Measurements from ENCODE around the gene CDKN1A.
A peak's percentile ranks its signal among the peaks of the same experiment; 100 is the strongest.
"Not testable (repeated sequence)": the region's sequence is repeated elsewhere in the genome, so short reads cannot be mapped to it uniquely, and the experiment has no call there.

The CDKN1A gene

DNA sequence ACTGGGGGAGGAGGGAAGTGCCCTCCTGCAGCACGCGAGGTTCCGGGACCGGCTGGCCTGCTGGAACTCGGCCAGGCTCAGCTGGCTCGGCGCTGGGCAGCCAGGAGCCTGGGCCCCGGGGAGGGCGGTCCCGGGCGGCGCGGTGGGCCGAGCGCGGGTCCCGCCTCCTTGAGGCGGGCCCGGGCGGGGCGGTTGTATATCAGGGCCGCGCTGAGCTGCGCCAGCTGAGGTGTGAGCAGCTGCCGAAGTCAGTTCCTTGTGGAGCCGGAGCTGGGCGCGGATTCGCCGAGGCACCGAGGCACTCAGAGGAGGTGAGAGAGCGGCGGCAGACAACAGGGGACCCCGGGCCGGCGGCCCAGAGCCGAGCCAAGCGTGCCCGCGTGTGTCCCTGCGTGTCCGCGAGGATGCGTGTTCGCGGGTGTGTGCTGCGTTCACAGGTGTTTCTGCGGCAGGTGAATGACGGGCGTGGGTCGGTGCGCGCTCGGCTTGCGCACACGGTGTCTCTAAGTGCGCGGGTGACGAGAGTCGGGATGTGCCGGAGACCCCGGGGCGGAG, at the start of gene CDKN1A:
CDKN1A (plus strand) TSS at position 227 of the 555 bp plus-strand sequence. CDS start 5,388 bp downstream, outside the sequence.
- DNase-seq = peak; percentile 79

DNA sequence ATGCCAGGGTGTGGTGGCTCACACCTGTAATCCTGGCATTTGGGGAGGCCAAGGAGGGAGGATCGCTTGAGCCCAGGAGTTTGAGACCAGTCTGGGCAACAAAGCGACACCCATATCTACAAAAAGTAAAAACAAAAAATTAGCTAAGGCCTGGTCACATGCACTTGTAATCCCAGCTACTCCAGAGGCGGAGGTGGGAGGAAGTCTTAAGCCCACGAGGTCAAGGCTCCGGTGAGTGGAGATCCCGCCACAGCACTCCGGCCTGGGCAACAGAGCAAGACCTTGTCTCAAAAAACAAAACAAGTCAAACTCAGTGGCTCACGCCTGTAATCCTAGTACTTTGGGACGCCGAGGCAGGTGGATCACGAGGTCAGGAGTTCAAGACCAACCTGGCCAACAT, 48.7 kb upstream of the CDKN1A start:
- DNase-seq = no peak

DNA sequence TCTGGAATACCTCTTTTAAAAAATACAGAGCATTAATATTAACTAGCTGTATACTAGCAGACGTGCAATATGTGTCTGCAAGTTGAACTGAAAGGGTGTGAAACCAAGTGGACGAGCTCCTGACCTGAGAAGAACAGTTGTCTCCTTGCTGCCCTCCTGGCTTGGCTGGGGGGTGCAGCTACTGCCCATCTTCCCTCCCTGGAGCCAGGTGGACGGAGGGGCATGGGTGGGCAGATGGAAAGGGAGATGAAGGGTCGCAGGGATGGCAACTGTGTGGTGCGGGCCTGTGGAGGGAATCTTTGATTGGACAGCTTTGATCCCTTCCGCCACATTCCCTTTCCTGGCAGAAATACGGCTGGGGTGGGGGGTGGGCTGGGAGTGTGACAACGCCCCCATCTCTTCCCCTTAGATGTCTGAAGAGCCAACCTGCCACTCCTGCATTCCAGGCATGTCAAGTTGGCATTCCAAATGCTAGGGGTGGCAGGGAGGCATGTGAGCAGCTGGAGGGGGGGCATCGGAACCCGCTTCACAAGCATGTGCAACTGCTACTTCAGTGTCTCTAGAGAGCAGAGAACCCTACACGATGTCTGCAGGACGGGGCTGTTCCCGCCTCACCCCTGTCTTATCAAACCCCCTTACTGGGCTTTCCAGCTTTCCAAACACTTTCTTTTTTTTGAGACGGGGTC, 47.0 kb upstream of the CDKN1A start:
- DNase-seq = no peak

DNA sequence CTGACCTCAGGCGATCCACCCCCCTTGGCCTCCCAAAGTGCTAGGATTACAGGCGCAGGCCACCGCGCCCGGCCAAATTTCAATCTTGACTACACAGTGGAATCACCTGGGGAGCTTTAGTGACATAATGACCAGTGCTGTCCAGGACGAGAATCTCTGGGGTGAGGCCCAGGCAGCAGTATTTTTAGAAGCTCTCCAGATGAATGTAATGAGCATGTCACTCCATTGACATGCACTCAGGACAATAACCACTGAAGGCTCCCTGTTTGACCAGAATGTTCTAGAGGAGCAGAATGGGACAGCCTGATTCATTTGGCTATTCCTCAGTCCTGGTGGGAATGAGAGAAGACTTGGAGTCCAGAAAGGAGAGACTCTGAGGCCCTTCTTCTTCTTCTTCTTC, 45.1 kb upstream of the CDKN1A start:
- no peak for DNase-seq

DNA sequence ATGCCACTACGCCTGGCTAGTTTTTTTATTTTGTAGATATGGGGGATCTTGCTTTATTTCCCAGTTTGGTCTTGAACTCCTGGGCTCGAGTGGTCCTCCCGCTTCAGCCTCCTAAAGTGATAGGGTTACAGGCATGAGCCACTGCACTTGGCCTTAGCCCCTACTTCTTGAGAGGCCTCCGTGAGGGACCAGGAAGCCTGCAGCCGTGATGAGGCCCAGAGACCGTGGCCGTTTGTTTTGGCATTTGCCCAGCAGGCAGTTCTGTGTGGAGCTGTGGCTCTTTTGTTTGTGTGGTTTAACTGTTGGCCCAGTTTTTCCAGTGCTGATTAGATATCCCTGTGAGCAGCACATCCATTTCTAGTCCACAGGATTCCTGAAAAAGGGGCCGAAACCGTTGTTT, 44.6 kb upstream of the CDKN1A start:
- DNase-seq = no peak

DNA sequence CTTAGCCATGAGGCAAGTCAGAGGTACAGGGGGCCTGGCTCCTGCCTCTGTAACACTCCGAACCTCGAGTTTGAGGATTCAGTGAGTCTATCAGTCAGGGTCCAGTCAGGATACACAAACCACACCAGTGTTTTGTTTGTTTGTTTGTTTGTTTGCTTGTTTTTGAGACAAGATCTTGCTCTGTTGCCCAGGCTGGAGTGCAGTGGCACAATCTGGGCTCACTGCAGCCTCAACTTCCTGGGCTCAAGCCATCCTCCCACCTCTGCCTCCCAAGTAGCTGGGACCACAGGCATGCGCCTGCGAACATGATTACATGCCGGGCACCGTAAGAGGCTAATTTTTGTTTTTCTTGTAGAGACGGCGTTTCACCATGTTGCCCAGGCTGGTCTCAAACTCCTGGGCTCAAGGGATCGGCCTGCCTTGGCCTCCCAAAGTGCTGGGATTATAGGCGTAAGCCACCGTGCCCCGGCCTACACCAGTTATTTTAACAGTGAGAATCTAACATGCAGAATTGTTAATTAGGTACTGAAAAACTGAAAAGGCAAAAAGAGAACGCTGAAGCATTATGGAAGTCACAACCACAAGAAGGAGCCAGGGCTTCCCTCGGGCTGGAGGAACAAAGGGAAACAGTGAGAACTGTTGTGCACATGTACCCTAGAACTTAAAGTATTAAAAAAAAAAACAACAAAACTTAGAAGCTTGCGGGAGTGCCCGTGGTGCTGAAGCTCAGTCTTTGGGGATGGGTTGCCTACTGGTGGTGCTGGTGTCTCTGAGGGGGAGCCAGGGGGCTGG, 44.0 kb upstream of the CDKN1A start:
- no peak for DNase-seq

DNA sequence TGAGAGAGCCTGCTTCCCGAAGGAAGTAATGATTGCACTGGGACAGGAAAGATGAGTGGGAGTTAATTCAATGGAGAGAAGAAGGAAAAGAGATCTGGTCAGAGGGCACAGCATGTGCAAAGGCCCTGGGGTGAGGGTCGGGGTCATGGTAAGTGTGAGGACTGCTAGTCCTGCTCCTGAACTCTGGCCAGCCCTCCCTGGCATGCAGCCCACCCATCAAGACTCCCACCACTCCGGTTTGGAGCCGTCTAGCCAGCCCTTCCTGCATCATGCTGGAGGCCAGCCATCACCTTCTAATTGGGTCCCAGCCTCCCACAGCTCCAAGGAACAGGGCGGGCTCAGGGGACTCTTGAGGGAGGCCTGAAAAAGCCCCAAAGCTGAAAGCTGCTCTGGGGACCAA, 42.2 kb upstream of the CDKN1A start:
- DNase-seq = no peak

DNA sequence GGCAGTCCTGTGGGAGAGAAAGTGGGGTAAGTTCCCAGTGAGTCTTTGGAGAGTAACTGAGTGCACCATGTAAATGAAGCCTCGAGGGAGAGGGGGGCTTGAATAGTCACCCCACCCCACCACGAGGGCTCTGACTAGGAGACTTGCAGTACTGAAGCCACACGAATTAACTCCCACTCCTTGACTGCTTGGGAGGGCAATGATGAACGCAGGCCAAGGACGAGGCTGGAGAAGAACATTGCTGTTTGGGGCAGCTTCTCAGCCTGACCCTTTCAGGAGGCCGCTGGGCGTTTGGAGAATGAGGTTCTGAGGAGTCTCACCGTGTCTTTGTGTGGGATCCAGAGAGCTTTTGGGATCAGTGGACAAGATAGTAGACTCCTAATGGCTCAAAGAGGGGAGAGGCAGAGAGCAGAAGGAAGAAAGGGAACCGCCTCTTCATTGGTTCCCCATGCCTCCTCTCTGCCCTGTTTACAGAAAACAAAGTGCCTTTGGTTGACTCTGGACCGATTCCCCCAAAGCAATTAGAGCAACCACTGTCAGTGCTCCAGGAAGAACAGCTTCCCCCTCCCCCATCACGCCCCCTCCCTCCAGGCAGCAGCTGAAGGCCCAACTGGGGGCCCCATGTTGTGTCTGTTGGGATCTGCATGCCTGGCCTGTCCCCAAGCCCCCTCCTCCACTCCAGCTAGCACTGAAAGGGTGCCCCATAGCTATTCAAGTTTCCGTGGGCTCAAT, 41.7 kb upstream of the CDKN1A start:
- DNase-seq = no peak

DNA sequence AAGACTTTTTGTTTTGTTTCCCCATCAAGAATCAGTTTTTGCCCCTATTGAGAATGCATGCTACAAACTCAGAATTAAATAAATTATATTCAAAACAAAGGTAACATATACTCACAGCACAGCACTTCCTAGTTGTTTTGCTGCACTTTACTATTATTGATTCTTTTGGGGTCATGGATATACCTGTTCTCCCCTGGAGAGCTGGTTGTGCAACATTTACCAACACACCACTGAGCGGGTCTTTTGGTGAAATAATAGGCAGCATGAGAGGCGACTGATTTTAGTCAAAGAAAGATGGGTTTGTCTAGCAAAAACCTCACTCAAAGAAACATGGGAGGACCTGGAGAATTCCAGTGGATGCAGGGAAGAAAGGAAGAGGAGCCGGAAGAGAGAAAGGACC, 39.9 kb upstream of the CDKN1A start:
- no peak for DNase-seq

DNA sequence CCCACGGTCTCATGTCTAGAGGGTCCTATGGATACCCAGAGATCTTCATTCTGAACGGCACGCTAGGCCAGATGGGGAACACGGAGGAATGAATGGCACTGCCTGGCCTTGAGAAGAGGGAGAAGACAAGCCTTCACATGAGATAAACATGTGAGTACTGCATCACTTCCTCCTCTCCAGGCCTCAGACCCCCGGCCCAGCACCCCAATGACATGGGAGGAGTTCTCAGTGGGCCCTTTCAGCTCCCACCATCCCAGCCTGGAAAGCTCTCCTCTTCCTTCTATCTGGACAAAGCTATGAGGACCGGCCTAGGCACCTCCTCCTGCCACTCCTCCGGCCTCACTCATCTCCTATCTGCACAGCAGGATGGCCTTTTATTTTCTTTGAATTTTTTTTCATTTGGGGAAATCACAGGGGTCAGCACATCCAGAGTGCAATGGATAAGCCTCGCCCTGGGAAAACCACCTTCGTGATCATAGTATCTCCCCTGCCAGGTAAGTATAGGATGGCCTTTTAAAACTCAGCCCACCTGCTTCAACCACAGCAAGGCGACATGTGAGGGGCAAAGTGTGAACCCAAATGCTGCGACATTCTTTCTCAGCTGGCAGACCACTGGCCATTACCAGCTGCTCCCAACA, 39.2 kb upstream of the CDKN1A start:
- no peak for DNase-seq

DNA sequence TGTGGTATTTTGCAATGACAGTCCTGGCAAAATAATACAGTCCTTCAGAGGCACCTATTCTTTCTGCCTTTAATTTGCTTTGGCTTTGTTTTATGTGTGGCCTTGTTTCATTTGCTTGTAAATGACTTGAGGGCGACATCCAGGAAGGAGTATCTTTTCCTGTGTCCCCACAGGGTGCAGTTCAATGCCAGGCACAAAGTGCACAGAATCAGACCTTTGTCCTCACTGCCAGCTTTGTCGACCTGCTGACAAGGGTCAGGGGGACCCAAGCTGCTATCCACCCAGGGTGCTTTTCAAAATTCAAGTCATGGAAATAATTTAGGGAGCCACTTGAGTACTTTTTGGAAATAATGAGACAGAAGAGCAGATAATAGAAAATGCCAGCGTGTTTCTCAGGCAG, 37.0 kb upstream of the CDKN1A start:
- no peak for DNase-seq

DNA sequence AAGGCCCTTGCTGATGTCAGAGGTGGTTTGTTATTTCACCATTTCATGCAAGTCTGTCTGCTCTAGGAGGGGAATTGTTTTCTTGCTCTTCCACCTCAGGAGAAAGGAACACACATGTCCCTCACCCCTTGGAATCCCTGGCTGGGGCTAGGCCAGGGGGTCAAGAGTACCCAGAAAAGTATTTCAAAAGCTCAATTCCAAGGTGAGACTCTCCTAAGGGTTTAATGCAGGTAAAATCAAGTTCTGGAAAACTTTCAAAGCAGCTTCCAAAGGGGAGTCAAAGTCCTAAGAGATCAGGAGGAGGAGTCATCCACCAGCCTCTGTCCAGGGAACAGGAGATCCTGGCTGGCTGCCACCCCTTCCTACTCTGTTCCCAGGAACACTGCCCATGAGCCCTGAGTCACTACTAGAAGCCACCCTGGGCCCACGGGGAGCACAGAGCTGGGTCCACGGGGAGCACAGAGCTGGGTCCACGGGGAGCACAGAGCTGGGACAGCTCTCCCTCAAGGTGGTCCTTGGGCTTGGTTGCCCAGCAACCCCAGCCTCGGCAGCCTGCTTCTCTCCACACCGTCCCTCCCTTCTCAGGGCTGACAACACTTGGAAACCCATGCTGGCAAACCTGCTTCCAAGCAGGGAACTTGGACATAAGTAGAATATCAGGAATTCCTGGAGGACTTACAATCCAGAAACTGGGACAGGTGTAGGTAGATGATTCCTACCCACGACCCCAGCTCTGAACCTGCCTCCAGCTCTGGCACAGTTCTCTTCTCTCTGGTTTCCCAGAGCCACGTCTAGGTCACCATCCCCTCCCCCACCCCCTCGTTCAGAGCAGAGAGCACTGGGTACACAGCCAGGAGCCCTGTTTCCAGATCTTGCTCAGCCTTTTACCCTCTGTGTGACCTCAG, 35.3 kb upstream of the CDKN1A start:
- no peak for DNase-seq

DNA sequence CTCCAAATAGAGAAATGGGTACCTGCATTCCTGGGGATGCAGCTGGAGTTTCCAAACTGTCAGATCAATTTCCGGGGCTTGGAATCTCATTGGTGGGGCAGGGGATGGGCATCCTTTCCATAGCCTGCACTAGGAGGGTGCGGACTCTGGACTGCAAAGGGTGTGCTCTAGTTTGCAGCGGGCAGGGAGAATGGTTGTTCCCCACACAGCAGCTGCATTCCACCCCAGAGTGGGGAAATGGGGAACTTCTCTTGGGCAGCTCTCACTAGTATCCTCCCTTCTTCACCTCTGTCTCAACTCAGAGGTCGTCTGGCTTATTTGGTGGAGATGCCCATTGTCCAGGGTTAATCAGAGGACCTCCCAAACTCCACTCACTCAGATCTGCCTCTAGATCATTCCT, 34.5 kb upstream of the CDKN1A start:
- DNase-seq = no peak

DNA sequence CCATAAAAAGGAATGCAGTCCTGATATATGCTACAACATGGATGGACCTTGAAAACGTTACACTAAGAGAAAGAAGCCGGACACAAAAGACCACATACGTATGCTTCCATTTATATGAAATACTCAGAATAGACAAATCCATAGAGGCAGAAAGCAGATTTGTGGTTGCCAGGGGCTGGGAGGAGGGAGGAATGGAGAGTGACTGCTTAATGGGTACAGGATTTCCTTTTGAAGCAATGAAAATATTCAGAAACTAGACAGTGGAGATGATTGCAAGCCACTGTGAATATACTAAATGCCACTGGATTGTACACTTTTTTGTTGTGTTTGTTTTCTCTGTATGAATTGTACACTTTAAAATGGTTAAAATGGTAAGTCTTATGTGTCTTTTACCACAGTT, 29.4 kb upstream of the CDKN1A start:
- no peak for DNase-seq

DNA sequence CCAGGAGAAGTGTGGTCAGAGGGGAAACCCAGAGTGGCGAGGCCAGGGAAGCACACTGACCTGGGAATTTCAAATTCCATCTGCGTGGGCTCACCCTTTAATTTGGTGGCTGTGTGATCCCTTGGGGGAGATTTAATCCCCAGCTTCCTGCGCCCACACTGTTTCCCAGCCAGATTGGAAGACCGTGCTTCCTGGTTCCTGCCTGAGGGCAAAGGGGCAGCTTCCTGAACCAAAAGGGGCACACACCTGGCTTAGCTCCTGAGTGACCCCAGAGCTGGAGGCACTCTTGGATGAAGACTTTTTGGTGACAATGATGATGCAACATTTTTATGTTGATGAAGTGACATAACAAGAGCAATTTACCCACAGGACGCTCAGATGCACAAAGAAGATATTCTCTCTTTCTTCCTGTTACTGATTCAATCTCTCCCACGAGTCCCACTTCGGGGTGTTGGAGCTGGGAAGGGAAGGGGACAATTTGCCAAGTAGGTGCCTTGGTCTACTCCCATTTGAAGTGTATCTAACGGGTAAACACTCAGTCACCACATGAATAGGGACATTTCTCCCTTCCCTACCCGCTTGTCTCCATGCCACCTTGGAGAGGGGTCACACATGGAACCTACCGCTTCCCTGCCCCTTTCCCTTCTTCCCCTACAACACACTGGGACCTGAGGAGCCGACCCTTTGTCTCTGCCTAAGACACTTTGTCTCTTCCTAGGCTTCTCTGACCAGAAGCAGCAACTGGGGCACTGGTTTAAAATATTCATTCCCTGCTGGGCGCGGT, 28.6 kb upstream of the CDKN1A start:
- no peak for DNase-seq

DNA sequence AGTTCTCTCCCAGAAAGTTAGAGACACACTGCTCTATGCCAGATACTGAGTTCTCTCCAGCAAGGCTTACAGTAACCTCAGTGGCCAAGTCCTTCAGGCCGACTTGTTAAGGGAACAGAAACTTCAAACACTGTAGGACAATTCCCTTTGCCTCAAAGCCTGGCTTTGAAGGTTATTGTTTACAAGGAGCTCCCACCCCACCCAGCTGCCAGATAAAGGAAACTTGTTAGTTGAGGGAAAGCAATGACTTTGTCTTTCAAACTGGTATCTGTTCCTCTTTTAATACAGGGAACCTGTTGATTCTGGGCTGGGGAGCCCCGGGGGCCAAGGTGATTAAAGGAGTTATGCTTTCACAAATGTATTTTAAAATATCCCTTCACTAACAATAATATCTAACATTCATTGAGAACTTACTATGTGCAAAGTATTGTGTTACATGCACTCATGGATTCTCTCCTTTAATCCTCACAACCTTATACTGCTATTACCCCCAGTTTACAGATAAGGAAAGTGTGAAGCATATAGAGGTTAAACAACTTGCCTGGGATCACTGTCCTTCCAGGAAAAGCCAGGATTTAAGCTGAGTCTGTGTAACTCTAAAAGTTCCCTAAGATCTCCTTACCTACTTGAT, 27.6 kb upstream of the CDKN1A start:
- DNase-seq = no peak

DNA sequence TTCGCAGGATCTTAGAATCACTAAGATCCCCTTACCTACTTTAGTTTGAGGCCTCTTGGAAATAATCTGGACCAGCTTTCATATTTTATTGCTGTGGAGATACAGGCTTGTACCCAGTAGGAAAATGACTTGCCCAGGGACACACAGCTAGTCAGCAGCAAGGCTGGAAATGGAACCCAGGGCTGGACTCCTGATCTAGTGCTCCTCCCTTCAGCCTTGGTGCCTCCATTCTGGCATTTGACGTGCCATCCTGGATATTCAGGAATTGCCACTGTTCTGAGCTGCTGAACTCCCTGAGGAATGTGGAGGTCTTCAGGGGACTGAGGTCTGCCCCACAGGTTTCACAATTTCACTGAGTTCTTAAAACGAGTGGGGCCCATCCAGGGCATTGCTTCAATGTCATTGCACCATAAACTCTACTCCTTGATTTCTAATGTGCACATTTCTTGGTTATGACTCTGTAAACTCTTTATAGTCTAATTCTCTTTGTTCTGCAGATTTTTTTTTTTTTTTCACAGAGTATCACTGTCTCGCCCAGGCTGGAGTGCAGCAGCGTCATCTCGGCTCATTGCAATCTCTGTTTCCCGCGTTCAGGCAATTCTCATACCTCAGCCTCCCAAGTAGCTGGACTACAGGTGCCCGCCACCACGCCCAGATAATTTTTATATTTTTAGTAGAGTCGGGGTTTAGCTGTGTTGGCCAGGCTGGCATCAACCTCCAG, 26.7 kb upstream of the CDKN1A start:
- no peak for DNase-seq

DNA sequence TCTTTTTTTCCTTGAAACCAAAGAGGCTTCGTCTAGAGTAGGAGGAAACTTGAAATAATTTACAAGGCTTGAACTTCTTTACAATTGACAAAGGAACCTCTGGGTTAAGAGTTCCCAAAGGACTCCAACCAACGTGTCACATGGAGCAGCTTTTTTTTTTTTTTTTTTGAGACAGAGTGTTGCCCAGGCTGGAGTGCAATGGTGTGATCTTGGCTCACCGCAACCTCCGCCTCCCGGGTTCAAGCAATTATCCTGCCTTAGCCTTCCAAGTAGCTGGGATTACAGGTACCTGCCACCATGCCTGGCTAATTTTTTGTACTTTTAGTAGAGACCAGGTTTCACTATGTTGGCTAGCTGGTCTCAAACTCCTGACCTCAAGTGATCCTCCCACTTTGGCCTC, 24.0 kb upstream of the CDKN1A start:
- not testable (repeated sequence) for DNase-seq

DNA sequence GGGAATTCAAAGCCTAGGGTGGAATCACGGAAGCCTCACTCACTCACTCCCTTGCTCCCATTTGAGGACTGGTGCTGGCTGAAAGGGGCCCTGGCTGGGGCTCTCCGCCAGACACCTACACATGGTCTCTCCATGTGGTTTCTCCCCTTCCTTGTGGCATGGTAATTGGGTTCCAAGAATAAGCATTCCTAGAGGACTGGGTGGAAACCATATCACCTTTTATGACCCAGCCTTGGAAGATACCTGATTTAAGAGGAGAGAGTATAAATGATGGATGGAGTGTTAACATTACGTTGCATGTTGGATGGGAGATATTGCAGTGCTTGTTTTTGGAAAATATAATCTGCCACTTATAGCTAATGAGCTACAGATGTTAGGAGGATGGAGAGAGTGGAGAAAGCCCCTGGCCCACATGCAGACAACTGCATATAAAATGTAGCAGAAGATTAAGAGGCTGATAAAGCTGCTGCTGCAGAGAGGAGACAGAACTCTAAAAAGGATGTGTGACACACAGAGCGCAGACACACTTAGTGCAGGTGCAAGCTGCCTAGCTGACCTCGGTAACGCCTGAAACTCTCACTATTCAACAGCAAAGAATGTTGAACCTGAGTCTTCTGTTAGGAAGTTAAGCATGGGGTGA, 23.3 kb upstream of the CDKN1A start:
- no peak for DNase-seq
